Omental fat pad (tissue), 4 donors: Measurements from ENCODE around the gene RAP2A. TPM values are rescaled to one million over a fixed set of nuclear protein-coding genes. Genes with fewer than 3 reads are reported as not detected.

Experiments used
- ATAC-seq: fragments of 150-250 bp; one replicate; pipeline ENCODE4 v1.9.1; 2016; ENCODE audit warnings: mild to moderate bottlenecking, moderate library complexity; ENCODE audit not compliant: low FRiP score
- DNase-seq: peaks from one replicate; pipeline ENCODE4 v3.0.0-alpha.2; 2019; ENCODE audit warnings: low spot score
- total RNA-seq, 4 donors: library from RNA; depleted of rRNA; stranded (reverse); fragments of >200 nt; gene quantifications; one replicate each; pipeline ENCODE4 v1.1.0, GENCODE V29; 2016
- TF ChIP-seq, protein P1 (sequence below), 3 donors: fragments of 450-650 bp; IDR thresholded peaks; one replicate each; pipeline ENCODE4 v1.5.1; 2016 to 2017; ENCODE audit warnings: antibody characterized with exemption in 3 of 3, mild to moderate bottlenecking in 3 of 3, moderate library complexity in 2 of 3

RAP2A gene
- total RNA-seq, 4 donors from 2014 or later, result 18.2 to 42.9 (median 29.6) TPM

DNA sequence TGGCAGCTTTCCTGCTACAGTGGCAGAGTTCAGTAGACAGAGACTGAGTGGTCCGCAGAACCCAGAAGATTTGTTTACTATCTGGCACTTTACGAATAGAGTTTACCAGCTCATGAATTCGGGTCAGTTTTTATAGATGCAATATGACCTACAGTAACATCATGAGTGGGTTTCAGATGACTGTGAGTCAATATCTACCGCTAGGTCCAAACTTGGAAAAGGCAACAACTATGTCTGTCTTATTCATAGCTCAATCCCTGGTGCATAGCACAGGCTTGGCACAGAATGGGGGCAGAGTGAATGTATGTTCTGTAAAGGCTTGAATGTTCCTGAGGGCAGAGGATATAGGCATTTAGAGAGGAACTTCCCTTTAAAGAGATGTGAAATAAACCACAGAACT, 65.2 kb downstream of the RAP2A start:
- ATAC-seq (no peak), DNase-seq (no peak)
- TF ChIP-seq, protein P1, sequence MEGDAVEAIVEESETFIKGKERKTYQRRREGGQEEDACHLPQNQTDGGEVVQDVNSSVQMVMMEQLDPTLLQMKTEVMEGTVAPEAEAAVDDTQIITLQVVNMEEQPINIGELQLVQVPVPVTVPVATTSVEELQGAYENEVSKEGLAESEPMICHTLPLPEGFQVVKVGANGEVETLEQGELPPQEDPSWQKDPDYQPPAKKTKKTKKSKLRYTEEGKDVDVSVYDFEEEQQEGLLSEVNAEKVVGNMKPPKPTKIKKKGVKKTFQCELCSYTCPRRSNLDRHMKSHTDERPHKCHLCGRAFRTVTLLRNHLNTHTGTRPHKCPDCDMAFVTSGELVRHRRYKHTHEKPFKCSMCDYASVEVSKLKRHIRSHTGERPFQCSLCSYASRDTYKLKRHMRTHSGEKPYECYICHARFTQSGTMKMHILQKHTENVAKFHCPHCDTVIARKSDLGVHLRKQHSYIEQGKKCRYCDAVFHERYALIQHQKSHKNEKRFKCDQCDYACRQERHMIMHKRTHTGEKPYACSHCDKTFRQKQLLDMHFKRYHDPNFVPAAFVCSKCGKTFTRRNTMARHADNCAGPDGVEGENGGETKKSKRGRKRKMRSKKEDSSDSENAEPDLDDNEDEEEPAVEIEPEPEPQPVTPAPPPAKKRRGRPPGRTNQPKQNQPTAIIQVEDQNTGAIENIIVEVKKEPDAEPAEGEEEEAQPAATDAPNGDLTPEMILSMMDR (IDR thresholded peaks at IDR 0.05), result no peak

GRCh38 chr13:97502181-97502580, 68.2 kb downstream of the RAP2A start:
- TF ChIP-seq, protein P1 (IDR thresholded peaks at IDR 0.05), result no peak
- ATAC-seq (no peak), DNase-seq (no peak)

DNA sequence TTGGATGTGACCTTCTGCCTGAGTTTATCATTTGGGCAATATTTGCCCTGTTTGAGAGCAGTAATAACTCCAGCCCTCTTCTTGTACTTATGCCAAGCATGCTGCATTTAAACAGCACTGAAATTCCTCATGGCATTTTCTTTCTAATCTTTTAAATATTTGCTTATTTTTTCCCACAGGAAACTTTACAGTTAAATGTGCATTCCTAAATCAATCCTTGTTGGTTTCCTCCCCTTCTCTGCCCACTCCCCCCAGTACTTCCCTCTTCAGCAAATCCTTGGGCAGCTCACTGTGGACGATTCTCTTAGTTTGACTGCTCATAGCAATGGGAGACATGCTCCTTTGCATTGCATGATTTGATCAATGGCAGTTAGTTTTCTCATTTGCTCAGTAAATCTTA, 68.7 kb downstream of the RAP2A start:
- ATAC-seq (no peak), DNase-seq (no peak)
- TF ChIP-seq, protein P1 (IDR thresholded peaks at IDR 0.05), result no peak

DNA sequence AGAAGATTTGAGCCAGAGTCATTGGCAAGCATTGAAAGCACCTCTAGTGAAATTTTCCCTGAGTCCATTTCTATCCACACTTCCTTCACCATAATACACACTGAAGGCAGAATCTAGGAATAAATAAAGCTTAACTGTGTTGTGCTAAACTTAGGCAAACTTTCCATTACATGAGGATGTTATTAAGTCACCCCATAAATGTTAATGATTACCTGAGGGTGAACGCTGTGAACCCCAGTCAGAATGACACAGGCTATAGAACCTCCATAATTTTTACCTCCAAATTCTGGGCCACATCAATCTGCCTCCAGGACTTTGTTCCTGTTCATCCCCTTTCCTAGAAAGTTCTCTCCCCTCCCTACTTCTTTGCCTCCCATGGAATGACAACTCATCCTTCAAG, 71.0 kb downstream of the RAP2A start:
- ATAC-seq, result no peak
- TF ChIP-seq, protein P1 (IDR thresholded peaks at IDR 0.05), result no peak
- DNase-seq, result no peak

DNA sequence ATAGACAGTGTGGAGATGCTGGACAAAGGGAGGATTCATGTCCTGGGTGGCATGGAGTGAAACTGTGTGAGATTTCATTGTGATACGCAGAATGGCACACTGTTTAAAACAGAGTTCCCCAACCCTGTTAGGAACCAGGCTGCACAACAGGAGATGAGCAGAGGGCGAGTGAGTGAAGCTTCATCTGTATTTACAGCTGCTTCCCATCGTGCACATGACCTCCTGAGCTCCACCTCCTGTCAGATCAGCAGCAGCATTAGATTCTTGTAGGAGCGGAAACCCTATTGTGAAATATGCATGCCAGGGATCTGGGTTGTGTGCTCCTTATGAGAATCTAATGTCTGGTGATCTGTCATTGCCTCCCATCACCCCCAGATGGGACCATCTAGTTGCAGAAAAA, 72.5 kb downstream of the RAP2A start:
- DNase-seq (no peak), ATAC-seq (no peak)

DNA sequence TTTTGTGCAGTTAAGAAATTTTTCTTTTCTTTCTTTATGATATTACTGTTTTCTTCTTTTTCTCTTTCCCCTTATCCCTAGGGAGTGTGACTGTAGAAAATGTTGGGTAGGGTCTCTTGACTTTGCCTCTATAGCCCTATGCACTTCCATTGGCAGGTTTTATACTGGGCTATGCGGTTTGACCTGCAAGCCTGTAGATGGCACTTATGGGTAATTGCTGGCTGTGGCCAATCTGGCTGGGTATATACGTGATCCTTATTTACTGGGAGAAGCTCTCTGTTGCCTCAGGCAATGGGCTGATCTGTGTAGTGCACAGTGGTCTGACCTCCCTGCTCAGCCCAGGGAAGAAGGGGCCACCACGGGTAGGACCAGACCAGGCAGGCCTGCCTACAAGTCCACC, 78.8 kb downstream of the RAP2A start:
- ATAC-seq (no peak), DNase-seq (no peak)
- TF ChIP-seq, protein P1 (IDR thresholded peaks at IDR 0.05), result no peak

More for the DNA sequence above, 72.5 kb downstream of the RAP2A start:
- TF ChIP-seq, protein P1 (IDR thresholded peaks at IDR 0.05), result no peak

DNA sequence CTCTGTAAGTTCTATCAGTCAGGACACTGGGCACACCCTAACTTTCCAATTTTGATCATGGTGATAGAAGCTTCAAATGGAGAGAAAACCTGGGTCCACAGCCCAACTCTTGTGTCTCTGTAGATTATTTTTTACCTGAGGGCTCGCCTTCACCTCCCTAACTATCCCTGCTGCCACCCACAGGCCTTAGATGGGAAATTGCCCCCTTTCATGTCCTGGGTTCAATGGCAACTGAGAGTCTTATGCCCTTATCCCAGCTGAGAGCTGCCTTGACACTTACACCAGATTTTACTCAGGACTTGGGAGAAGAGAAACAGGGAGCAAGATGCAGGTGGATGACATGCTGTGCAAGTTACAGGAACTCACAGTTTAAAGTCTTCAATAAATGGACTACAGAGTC, 81.7 kb downstream of the RAP2A start:
- TF ChIP-seq, protein P1 (IDR thresholded peaks at IDR 0.05), result no peak

More for the DNA sequence above, 81.7 kb downstream of the RAP2A start:
- DNase-seq, result no peak
- no peak for ATAC-seq
